GM18519 (cell line): Measurements from ENCODE around the gene NDFIP2.

ENCODE experiments used
- ATAC-seq: cut with Tn5 transposase; IDR thresholded peaks from one replicate; pipeline ENCODE4 v1.9.1; 2021; ENCODE audit warnings: mild to moderate bottlenecking, moderate library complexity; ENCODE audit not compliant: unreplicated experiment, low FRiP score

The NDFIP2 gene

DNA sequence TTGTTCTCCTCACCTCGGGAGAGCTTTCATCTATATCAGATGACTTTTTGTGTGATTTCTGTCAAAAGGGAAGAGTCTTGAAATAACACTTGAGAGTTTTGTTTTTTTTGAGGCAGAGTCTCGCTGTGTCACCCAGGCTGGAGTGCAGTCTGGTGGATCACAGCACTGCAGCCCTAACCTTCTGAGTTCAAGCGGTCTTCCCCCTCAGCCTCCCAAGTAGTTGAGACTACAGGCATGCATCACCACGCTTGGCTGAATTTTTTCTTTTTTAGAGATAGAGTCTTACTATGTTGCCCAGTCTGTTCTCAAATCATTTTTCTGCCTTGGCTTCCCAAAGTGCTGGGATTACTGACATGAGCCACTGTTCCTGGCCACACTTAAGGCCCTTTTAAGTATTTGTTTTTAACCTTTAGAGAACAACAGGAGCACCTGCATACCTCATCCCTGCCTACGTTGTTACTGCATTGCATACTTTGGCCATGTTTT is 11.4 kb downstream of the NDFIP2 start:
- no peak for ATAC-seq

DNA sequence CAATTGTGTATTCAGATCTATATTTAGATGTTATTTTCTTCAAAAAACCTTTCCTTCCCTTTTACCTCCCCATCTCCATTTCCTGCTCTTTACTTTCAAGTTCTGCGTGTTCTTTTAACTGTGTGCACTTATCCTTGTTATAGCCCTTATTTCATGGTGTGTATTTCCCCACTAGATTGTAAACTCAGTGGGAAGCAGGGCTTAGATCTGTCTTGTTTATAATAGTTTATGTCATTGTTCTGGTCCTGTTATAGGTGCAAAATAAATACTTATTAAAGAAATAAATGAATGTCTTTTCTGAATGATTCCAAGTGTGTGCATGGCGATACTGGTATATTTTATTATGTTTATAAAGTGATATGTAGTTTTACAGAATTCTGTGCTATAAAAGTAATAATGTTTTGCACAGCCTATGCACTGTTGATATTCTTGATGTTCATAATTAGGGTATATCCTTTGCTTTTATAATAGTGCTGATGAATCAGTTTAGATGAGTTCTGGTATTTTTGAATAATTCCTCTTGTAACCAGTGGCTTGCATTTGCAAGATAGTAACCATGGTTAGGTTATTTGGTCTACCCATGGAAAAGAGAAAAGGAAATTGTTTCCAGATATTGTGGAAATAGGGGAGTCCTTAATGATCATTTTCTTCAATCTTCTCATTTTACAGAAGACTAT is 12.1 kb downstream of the NDFIP2 start:
- ATAC-seq: no peak

DNA sequence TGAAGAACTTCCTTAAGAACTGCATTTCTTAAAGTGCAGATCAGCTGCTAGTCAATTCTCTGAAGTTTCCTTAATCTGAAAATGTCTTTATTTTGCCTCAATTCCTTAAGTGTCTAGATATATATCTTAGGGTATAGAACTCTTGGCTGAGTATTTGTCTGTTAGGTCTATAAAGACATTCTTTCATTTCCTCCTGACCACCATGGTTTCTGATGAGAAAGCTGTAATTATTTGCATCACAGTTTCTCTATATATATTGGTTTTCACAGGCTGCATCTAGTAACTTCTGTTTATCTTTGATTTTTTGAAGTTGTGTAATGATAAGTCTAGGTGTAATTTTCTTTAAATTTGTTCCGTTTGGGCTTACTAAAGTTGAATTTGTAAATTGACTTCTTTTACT is 15.2 kb downstream of the NDFIP2 start:
- ATAC-seq: peak; percentile 80

DNA sequence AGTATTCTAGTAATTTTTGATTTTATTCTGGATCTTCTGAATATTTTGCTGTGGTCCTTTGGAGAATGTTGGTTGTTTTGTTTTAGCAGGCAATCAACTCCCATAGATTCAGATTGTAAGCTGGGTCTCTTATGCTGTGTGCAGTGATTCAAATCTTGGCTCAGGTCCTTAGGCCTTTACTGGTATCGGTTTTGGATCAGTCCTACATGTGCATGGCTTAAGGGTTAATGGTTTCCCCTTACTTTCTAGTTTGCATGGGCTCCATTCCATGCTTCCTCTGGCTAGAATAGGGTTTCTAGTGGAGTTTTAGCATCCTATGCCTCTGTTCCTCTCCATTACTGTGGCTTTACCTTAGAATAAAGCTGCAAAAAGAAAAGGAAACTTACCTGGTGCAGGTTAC is 16.1 kb downstream of the NDFIP2 start:
- ATAC-seq: no peak

DNA sequence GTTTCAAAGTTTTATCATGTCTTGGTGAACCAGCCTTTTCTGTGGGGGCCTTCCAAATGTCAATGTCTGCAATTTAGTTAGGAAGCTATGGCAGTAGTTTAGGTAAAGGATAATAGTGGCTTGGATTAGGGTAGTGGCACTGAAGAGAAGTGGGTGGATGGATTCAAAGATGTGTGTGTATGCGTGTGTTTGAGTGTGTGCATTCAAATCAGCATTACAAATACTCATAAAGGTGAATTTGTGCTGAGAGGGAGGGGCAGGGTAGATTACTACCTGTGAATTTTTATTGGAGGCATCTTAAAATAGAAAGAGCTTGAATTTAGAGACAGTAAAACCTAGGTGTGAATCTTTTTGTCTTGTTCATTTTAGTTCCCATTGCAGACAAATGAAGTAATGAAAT is 16.9 kb downstream of the NDFIP2 start:
- no peak for ATAC-seq

DNA sequence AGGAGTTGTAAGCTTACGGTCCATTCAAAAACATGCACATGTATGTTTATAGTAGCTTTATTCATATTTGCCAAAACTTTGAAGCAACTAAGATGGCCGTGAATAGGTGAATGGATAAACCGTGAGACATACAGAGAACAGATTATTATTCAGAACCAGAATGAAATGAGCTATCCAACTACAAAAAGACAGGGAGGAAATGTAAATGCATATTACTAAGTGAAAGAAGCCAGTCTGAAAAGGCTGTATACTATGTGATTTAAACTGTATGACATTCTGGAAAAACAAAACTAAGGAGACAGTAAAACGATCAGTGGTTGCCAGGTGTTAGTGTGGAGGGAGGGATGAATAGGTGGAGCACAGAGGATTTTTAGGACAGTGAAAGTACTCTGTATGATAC is 19.9 kb downstream of the NDFIP2 start:
- ATAC-seq: no peak

DNA sequence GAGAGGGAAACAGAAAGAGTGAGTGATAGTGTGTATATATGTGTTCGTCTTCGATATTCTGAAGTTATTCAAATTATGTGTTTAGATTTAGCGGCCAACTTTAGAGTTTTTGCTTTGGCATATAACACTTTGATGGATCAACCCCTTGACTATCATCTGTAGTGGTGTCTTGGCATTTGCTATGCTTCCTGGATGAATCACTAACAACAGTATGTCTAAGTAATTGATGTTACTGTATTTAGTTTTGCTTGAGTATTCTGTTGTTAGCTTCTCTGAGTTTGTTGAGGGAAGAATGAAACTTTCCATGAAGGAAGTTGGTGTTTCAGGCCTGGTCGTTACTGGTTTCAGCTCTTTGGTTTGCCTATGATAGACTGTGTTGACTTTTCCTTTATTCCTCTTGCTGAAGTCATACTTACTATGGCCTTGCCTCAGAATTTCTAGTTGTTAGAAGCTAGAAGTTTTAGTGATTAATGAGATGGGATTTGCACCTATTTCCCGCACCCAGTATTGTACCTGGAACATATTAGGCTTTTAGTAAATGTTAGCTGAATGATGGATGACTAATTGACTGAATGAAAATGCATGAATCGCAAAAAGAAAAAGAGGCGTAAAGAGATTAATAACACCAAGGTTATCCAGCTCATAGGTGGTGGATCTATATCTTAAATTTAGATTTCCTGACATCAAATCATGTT is 20.7 kb downstream of the NDFIP2 start:
- ATAC-seq: no peak

DNA sequence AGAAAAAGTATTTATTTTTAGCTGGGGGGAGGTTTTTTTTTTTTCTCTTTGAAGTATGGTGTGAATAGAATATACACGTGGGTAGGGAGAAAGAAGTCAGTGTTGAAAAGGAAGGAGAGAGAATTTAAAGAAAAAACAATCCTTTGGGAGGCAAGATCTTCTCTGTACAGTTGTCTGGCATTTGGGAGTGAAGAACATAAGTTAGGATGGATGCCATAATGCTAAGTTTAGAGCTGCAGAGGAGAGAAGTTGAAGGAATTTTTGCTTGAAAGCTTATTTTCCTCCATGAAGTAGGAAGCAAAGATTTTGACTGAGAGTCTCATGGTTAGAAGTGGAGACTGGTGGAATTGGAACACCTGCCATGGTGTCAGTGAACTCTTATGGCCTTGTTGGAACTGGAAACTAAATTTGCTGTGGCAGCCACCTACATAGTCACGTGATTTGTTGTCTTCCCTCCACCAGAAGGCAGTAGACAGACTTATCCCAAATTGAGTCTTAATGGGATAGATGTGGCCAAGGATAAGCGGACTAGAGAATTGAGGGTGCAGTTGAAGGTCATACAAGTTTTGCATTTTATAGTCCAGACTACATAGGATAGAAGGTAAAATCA is 22.0 kb downstream of the NDFIP2 start:
- no peak for ATAC-seq

DNA sequence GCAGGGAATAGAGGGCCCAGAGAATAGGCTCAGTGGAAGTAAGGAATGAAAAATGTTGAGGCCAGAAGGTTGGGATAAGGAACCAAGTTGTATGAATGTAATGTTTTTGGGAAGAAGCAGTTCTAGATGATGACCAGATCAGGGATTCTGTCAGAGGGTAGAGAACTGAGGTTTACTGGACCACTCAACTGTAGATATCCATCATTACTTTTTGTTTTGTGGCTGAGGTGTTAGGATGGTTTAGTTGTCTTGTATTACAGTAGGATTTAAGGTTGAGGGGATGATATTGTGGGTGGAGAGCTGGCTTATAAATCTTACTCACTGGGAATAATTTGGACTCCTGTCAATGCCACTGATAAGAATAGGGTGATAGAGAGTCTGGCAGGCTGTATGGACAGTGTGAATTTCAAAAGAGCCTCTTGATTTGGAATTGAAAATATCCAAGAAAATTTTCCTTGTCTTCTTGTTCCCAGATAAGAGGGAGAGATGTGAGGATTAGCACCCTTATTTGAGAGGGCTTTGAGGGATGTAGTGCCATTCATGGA is 22.6 kb downstream of the NDFIP2 start:
- no peak for ATAC-seq

DNA sequence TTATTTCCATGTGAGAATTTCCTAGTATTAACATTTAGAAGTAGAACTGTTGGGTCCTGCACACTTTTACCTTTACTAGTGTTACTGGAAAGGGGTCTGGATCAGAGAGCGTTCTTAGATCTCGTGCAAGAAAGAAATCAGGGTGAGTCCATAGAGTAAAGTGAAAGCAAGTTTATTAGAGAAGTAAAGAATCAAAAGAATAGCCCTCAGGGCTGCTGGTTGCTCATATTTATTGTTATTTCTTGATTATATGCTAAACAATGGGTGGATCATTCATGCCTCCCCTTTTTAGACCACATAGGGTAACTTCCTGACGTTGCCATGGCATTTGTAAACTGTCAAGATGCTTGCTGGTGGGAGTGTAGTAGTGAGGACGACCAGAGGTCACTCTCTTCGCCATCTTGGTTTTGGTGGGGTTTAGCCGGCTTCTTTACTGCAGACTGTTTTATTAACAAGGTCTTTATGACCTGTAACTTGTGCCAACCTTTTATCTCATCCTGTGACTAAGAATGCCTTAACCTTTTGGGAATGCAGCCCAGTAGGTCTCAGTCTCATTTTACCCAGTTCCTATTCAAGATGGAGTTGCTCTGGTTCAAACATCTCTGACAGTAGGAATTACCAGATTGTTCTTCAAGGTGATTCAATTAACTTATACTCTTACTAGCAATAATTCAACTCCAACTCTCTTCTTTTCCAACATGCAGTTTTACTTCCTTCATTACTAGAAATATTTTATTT is 27.4 kb downstream of the NDFIP2 start:
- no peak for ATAC-seq

DNA sequence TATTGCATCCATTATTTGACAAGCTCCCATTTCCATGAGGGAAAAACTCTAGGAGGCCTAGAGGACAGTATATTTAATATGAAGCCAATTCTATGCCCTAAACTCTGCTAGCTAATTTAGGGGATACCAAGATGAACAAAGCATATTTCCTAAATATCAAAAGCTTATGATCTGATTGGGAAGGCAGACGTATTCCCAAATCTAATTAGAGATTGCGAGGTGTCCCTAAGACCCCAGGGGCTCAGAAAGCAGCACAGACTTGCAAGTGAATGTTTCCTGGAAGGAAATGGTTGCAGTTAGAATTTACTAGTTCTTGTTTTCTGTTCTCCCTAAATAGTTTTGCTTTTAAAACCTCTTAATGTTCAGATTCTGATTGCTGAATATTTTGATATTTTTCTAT is 30.7 kb downstream of the NDFIP2 start:
- no peak for ATAC-seq

DNA sequence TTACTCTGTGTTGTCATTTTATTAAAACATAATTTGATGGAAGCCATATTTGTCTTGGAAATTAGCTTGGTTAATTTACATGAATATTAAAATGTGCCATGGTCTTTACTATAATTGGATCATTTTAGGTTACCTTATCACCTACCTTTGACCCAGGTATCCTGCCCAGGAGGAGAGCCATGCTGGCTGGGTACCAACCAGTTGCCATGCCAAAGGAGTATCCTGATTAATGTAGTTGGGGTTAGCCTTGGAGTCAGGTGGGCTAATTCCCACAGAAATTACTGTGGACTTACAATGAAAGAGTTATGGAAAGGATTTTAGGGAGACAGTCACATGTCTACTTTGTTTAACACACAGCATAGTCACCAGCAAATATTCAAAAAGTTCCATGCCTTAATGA is 32.0 kb downstream of the NDFIP2 start:
- ATAC-seq: no peak

DNA sequence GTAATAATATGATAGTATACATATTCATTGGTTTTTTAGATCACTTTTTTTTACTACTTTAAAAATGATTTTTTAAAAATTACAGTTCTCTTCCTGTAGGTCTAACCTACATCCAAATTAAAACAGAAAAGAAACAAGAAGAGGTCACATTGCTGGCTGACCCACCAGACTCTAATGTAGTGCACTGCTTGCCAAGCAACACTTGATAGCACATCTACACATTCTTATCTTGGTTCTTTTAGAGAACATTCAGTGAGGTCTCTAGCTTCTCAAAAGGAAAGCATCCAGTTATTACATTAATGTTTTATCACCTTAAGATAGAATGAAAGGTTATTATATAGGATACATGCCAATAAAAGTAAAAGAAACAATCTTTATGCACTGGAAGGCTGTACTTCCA is 35.6 kb downstream of the NDFIP2 start:
- ATAC-seq: no peak

DNA sequence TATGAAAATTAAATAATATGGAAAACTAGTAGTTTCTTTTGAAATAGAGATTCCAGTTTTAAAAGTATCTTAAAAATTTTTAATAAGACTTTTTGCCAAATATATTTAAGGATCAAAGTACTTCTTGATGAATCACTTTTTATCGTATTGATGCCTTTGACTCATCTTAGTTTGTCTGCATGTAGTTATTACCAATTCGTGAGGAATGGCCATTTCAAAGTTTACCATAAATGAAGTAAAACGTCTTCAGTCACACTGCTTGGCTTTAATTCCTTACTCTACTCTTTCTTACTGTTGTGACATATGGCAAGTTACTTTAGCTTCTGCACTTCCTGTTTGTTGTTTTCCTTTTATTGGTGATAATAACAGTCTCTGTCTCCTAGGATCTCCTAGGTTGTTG is 38.3 kb downstream of the NDFIP2 start:
- no peak for ATAC-seq

DNA sequence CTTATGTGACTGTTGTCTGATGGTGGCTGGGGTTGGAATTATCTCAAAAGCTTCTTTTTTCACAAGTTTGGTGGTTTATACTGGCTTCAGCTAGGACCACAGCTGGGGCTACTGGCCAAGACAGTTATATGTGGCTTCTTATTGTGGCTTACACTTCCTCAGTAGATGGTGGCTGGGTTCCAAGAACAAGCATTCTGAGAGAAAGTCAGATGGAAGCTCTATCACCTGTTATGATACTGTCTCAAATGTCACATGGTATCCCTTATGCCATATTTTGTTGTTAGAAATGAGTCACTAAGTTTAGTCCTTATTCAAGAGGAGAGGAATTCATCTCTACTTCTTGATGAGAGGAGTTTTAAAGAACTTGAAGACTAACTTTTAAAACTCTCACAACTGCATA is 41.6 kb downstream of the NDFIP2 start:
- peak; percentile 92 for ATAC-seq

DNA sequence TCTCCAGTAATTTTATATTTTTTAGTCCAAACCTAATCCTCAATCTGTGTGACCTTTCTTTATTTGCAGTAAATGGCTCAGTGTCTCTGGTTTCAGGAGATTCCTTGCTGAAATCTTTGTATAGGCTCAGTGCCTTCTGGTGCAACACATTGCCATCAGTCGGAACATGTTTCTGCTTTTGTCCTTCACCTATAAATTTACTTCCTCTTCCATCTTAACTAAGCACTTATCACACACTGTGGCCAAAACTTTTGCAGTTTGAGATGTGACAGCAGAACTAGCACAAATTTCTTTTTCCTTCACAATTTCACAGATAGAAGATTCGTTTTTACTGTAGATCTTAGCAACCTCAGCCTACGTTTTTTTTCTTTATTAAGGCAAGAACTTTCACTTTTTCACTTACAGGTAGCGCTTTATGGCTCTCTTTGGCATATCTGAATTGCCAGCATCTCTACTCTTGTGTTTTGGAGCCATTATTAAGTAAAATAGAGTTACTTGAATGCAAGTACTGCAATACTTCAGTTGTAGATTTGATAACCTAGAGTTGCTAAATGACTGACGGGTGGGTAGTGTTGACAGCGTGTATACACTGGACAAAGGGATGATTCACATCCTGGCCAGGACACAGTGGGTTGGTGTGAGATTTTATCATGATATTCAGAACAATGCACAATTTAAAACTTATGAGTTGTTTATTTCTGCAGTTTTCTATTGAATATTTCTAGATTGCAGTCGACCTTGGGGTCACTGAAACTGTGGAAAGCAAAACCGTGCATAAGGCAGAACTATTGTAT is 44.3 kb downstream of the NDFIP2 start:
- ATAC-seq: no peak

DNA sequence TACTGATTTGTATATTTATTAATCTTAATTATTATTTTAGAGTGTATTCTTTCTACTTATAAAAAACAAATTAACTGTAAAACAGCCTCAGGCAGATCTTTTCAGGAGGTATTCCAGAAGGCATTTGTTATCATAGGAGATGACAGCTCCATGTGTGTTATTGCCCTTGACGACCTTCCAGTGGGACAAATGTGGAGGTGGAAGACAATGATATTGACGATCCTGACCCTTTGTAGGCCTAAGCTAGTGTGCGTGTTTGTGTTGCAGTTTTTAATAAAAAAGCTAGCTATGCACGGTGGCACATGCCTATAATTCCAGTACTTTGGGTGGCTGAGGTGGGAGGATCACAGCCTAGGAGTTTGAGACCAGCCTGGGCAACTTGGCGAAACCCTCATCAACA is 46.7 kb downstream of the NDFIP2 start:
- ATAC-seq: no peak

DNA sequence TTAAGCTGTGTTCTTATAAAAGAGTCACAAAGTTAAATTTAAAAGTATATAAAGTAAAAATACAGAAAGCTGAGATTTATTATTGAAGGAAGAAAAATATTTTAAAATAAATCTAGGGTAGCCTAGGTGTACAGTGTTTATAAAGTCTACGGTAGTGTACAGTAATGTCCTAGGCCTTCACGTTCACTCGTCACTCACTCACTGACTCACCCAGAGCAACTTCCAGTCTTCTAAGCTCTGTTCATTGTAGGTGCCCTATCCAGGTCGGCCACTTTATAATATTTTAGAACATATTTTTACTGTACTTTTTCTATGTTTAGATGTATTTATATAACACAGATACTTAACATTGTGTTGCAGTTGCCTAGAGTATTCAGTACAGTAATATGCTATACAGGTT is 47.4 kb downstream of the NDFIP2 start:
- ATAC-seq: no peak

DNA sequence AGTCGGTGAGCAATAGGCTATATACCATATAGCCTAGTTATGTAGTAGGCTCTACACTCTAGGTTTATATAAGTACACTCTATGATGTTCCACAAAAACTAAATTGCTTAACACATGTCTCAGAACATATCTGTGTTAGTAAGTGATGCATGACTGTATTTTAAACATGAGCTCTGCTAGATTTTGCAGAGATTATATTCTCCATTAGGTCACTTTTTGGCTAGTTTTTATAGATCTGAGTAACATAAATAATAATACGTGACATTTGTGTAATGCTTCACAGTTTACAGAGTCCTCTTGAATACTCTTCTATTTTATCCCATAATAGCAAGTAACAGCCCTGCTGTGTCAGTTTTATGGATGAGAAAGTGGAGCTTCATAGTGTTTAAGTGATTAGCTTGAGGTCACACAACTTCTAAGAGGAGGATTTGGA is 47.8 kb downstream of the NDFIP2 start:
- ATAC-seq: no peak

DNA sequence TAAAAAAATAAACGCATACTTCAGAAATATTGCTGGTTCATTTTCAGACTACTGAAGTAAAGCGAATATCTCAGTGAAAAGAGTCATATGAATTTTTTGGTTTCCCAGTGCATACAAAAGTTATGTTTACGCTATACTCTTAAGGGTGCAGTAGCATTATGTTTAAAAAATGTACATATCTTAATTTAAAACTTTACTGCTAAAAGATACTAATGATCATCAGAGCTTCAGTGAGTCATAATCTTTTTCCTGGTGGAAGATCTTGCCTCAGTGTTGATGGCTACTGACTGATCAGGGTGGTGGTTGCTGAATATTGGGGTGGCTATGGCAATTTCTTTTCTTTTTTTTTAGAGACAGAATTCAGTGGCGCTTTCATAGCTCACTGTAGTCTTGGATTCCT is 48.9 kb downstream of the NDFIP2 start:
- no peak for ATAC-seq
